Ascending aorta (tissue), 2 donors: ENCODE results near the gene SASH3. TPM values are rescaled to one million over a fixed set of nuclear protein-coding genes. Genes with fewer than 3 reads are reported as not detected.

Experiments used
- DNase-seq, 2 donors: peaks; one replicate each; pipeline ENCODE4 v3.0.0-alpha.2; 2019; ENCODE audit warnings: low spot score in 2 of 2
- H3K27ac ChIP-seq, 2 donors: fragments of 200-600 bp; sonication (generic); one replicate each; pipeline ENCODE4 v1.5.1; 2016 to 2017; ENCODE audit warnings: mild to moderate bottlenecking in 1 of 2
- H3K27me3 ChIP-seq: fragments of 200-600 bp; sonication (generic); one replicate; pipeline ENCODE4 v1.5.1; 2017
- H3K36me3 ChIP-seq, 2 donors: fragments of 200-600 bp; sonication (generic); one replicate each; pipeline ENCODE4 v1.5.1; 2016
- H3K4me1 ChIP-seq, 2 donors: fragments of 200-600 bp; sonication (generic); one replicate each; pipeline ENCODE4 v1.5.1; 2016 to 2017; ENCODE audit warnings: mild to moderate bottlenecking in 1 of 2
- H3K4me3 ChIP-seq, 2 donors: fragments of 200-600 bp; sonication (generic); one replicate each; pipeline ENCODE4 v1.5.1; 2016 to 2017; ENCODE audit warnings: mild to moderate bottlenecking in 1 of 2
- H3K9me3 ChIP-seq, 2 donors: fragments of 200-600 bp; sonication (generic); one replicate each; pipeline ENCODE4 v1.5.1; 2016
- CTCF ChIP-seq, 3 experiments: fragments of 200-600 bp in 2 of 3; fragments of 450-650 bp in 1 of 3; sonication (generic) in 2 of 3; IDR thresholded peaks; one replicate each; pipeline ENCODE4 v1.5.1; 2016 to 2019; ENCODE audit warnings: antibody characterized with exemption in 3 of 3, mild to moderate bottlenecking in 1 of 3, moderate library complexity in 1 of 3
- intact Hi-C: fragments of 100-400 bp; cut with DNase I; formaldehyde crosslinking; loops from one replicate; pipeline ENCODE4 v1.15.1; 2023
- total RNA-seq: library from RNA; depleted of rRNA; stranded (reverse); fragments of >200 nt; gene quantifications from one replicate; pipeline ENCODE4 v1.1.0, GENCODE V29; 2016

Gene SASH3
- total RNA-seq, 1 donor from 2014 or later, result 31.0 TPM

- no peaks in the 10 kb centered on the region for H3K9me3 ChIP-seq
- no peak overlapping the region for H3K4me3 ChIP-seq
- no peaks in the 10 kb centered on the region for H3K27me3 ChIP-seq
- H3K4me1 ChIP-seq, result no peaks in the 10 kb centered on the region
- DNase-seq, result no peak
- no peak for TF ChIP-seq CTCF (IDR thresholded peaks at IDR 0.05)
- H3K36me3 ChIP-seq, result no peaks in the 10 kb centered on the region
- no peak overlapping the region for H3K27ac ChIP-seq
- intact Hi-C loops, result no loop called here
These were observed 57.1 kb downstream of the SASH3 start for GRCh38 chrX:129836827-129837226.

- Histone ChIP-seq H3K4me1 (no peaks in the 10 kb centered on the region), H3K27ac (no peak overlapping the region), H3K4me3 (no peak overlapping the region), H3K27me3 (no peaks in the 10 kb centered on the region), H3K9me3 (no peaks in the 10 kb centered on the region), H3K36me3 (no peaks in the 10 kb centered on the region)
- no peak for TF ChIP-seq CTCF (IDR thresholded peaks at IDR 0.05)
- intact Hi-C loops, result loop anchor here (5.0 to 10.0 kb wide), 5 partner anchors 142 to 327 kb away; partner anchors contain the start of genes AIFM1, BCORL1 and SMARCA1
- DNase-seq, result no peak
These were observed 60.6 kb downstream of the SASH3 start for GRCh38 chrX:129840344-129840743.

- H3K27ac ChIP-seq, result peak overlapping the region; percentile 68 to 77
- TF ChIP-seq CTCF (IDR thresholded peaks at IDR 0.05), result no peak
- H3K36me3 ChIP-seq, result no peaks in the 10 kb centered on the region
- no peaks in the 10 kb centered on the region for H3K9me3 ChIP-seq
- peak overlapping the region; percentile 54 to 77 for H3K4me3 ChIP-seq
- H3K4me1 ChIP-seq, result no peaks in the 10 kb centered on the region
- intact Hi-C loops, result loop anchor here (2.0 to 10.0 kb wide), 6 partner anchors 64 to 325 kb away; partner anchors contain the start of genes AIFM1, BCORL1, SMARCA1 and UTP14A
- H3K27me3 ChIP-seq, result no peaks in the 10 kb centered on the region
- no peak for DNase-seq
These were observed 62.9 kb downstream of the SASH3 start for GRCh38 chrX:129842510-129843208.

- Histone ChIP-seq H3K27ac (peak overlapping the region; percentile 68 to 77), H3K27me3 (no peaks in the 10 kb centered on the region), H3K36me3 (no peaks in the 10 kb centered on the region), H3K9me3 (no peaks in the 10 kb centered on the region), H3K4me3 (peak overlapping the region; percentile 54 to 77), H3K4me1 (no peaks in the 10 kb centered on the region)
- intact Hi-C loops, result loop anchor here (2.0 to 10.0 kb wide), 6 partner anchors 64 to 324 kb away; partner anchors contain the start of genes AIFM1, BCORL1, SMARCA1 and UTP14A
- no peak for DNase-seq
- TF ChIP-seq CTCF (IDR thresholded peaks at IDR 0.05), result no peak
These were observed 63.4 kb downstream of the SASH3 start for GRCh38 chrX:129843209-129843458.

- intact Hi-C loops, result loop anchor here (2.0 to 10.0 kb wide), 6 partner anchors 63 to 324 kb away; partner anchors contain the start of genes AIFM1, BCORL1, SMARCA1 and UTP14A
These were observed 63.9 kb downstream of the SASH3 start, which contains the start of gene ZDHHC9 for GRCh38 chrX:129843459-129844306. ZDHHC9 (minus strand) TSS chrX:129843886; CDS start chrX:129841945, 1,941 bp downstream.

More at GRCh38 chrX:129843459-129844306, 63.9 kb downstream of the SASH3 start, which contains the start of gene ZDHHC9:
- Histone ChIP-seq H3K36me3 (no peaks in the 10 kb centered on the region), H3K4me1 (no peaks in the 10 kb centered on the region), H3K4me3 (peak within 1 kb of the TSS; percentile 54 to 77), H3K27ac (peak within 1 kb of the TSS; percentile 68 to 77), H3K9me3 (no peaks in the 10 kb centered on the region), H3K27me3 (no peaks in the 10 kb centered on the region)
- TF ChIP-seq CTCF (IDR thresholded peaks at IDR 0.05), result no peak
- DNase-seq, result peak; percentile 59 to 93

Other genes with a start within 250 kb of the SASH3 start
- gene OCRL, start 239.7 kb upstream of the SASH3 start, total RNA-seq, result 22.4 TPM
- gene APLN, start 125.0 kb upstream of the SASH3 start, total RNA-seq, result 2.2 TPM
- gene XPNPEP2, start 41.0 kb upstream of the SASH3 start, total RNA-seq, result 7.7 TPM
- 43.0 TPM for gene ZDHHC9, start 63.9 kb downstream of the SASH3 start, total RNA-seq
- gene UTP14A, start 126.2 kb downstream of the SASH3 start, total RNA-seq, result 1.1 TPM
- 10.3 TPM for gene BCORL1, start 202.7 kb downstream of the SASH3 start, total RNA-seq